ENCODE data around the gene UNC93B1.
"Not testable (repeated sequence)": the region's sequence is repeated elsewhere in the genome, so short reads cannot be mapped to it uniquely, and the experiment has no call there.

Gene UNC93B1

GRCh38 chr11:67983951-67984350 lies 19.9 kb downstream of the UNC93B1 start:
- H3K4me3 ChIP-seq (replicated peaks in 1 of 2; ENCODE audit: low read depth in 2 of 2, low read length in 2 of 2), result no peak overlapping the region
- TF ChIP-seq CTCF (IDR thresholded peaks at IDR 0.05; ENCODE audit: low read depth, low read length), result no peak
- no peak for DNase-seq (ENCODE audit: low read depth in 2 of 2)

GRCh38 chr11:67982255-67982857 lies 21.5 kb downstream of the UNC93B1 start:
- H3K4me3 ChIP-seq (replicated peaks in 1 of 2; ENCODE audit: low read depth in 2 of 2, low read length in 2 of 2); DNase-seq (ENCODE audit: low read depth in 2 of 2): not testable (repeated sequence)

DNA sequence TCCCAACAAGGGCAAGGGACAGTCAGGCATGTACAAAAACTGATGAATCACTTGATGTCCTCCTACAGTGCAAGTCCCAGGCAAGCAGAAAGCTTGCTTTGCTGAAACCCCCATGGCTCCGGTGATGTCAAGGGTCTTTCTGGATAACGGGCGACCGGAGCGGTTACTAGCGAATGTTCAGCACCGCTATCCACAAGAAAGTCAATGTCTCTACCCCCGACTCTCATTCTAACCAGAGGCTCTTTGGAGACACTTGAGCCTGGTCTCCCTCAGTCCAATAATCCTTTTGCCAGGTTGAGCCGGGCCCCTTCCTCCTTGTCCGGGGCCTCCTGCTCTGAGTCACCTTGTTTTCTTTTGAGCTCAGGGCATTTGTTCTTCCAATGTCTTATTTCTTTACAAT lies 22.7 kb downstream of the UNC93B1 start:
- not testable (repeated sequence) for H3K4me3 ChIP-seq (replicated peaks in 1 of 2; ENCODE audit: low read depth in 2 of 2, low read length in 2 of 2); DNase-seq (ENCODE audit: low read depth in 2 of 2)

DNA sequence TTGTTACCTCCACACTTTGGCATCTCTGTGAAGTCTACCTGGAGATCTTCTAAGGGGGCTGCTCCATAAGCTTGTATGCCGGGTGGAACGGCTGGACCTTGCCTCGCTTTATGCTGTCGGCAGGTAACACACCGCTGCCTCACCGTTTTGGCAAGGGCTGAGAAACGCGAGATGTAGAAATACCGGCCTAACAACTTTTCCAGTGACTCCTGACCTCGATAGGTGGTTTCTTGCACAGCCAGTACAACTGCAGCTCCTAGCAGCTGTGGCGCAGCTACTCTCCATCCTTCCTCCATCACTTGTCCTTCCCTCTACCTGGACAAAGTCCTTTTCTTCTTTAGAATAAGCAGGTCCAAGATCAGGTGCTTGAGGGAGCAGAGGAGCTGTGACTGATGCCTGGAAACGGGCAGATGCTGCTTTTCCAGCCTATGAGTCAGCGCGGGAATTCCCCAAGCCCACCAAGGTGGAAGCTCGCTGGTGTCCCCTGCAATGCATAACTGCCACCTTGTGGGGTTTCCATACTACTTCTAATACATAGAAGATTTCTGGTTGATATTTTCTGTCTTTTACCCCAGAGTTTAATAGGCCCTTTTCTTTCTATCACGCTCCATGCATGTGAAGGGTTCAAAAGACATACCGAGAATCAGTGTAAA lies 25.0 kb downstream of the UNC93B1 start:
- not testable (repeated sequence) for DNase-seq (ENCODE audit: low read depth in 2 of 2); H3K4me3 ChIP-seq (replicated peaks in 1 of 2; ENCODE audit: low read depth in 2 of 2, low read length in 2 of 2)

DNA sequence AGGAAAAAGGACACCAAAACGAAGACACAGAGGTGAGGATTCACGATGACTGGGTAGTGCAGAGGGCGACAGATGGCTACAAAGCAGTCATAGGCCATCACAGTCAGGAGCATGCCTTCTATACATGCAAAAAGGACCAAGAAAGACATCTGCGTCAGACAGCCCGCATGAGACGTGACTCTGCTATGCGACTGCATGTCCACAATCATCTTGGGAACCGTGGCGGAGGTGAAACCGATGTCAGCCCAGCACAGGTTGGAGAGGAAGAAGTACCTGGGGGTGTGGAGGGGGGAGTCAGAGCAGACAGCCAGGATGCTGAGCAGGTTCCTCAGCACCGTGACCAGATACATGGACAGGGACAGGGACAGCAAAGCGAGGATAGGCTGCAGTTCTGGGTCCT lies 29.2 kb downstream of the UNC93B1 start:
- H3K4me3 ChIP-seq (replicated peaks in 1 of 2; ENCODE audit: low read depth in 2 of 2, low read length in 2 of 2); DNase-seq (ENCODE audit: low read depth in 2 of 2): not testable (repeated sequence)

DNA sequence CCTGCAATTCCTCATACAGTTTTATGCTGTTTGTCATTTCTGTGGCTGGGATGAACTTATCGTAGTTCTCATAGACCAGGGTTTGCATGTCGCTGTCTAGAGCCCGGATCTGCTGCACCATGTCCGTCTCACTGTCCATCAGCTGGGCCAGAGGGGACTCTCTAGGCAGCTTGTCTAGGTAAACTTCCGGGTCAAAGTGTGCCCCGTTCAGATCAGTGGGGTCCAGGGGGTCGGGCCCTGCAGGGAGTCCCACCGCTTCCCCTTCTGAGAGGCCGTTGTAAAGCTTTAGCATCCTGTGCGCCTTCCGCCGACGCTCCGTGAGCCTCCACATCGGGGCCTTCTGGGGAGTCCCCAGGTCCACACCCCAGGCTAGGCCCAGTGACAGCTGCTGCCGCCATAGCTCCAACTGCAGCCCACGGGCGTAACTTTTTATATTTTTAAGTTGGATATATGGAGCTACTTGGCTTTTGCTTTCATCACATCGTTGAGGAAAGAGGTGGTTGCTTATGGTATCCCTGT lies 38.0 kb downstream of the UNC93B1 start:
- not testable (repeated sequence) for DNase-seq (ENCODE audit: low read depth in 2 of 2); H3K4me3 ChIP-seq (replicated peaks in 1 of 2; ENCODE audit: low read depth in 2 of 2, low read length in 2 of 2)

GRCh38 chr11:67964746-67965145 lies 39.2 kb downstream of the UNC93B1 start:
- not testable (repeated sequence) for DNase-seq (ENCODE audit: low read depth in 2 of 2); H3K4me3 ChIP-seq (replicated peaks in 1 of 2; ENCODE audit: low read depth in 2 of 2, low read length in 2 of 2)

DNA sequence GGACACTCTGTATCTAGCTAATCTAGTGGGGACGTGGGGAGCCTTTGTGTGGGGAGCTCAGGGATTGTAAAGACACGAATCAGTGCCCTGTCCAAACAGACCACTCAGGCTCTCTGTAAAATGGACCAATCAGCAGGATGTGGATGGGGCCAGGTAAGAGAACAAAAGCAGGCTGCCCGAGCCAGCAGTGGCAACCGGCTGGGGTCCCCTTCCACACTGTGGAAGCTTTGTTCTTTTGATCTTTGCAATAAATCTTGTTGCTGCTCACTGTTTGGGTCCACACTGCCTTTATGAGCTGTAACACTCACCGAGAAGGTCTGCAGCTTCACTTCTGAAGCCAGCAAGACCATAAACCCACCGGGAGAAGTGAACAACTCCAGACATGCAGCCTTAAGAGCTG lies 40.0 kb downstream of the UNC93B1 start:
- not testable (repeated sequence) for DNase-seq (ENCODE audit: low read depth in 2 of 2); H3K4me3 ChIP-seq (replicated peaks in 1 of 2; ENCODE audit: low read depth in 2 of 2, low read length in 2 of 2)

GRCh38 chr11:67963217-67963616 lies 40.7 kb downstream of the UNC93B1 start:
- not testable (repeated sequence) for DNase-seq (ENCODE audit: low read depth in 2 of 2)

GRCh38 chr11:67956236-67956635 lies 47.7 kb downstream of the UNC93B1 start:
- not testable (repeated sequence) for DNase-seq (ENCODE audit: low read depth in 2 of 2); H3K4me3 ChIP-seq (replicated peaks in 1 of 2; ENCODE audit: low read depth in 2 of 2, low read length in 2 of 2)

More at GRCh38 chr11:67963217-67963616, 40.7 kb downstream of the UNC93B1 start:
- not testable (repeated sequence) for H3K4me3 ChIP-seq (replicated peaks in 1 of 2; ENCODE audit: low read depth in 2 of 2, low read length in 2 of 2)

DNA sequence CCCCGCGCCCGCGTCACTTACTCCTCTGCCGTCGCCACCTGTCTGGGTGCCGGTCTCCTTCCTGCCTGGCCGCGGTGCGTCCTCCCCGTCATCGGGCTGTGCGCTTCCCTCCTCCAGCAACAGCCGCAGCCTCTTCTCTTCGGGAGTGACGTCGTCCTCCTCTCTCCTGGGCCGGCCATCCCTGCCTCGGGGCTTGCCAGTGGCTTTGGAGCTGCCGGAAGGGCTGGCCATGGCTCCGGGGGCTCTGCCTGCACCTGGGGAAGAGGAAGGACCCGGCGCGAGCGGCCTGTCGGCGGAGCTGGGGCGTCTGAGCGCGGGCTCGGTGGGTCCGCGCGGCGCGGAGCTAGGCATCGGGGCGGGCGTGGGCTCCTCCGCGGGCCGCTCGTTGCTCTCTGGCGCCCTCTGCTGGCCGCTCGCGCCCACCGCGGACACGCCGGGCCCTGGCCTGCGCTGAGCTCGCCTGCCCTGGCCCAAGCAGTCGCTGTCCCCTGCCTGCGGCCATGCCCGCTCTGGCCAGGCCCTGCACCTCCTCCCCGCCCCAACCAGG lies 48.4 kb downstream of the UNC93B1 start:
- TF ChIP-seq CTCF (IDR thresholded peaks at IDR 0.05; ENCODE audit: low read depth, low read length), result peak; percentile 34
- DNase-seq (ENCODE audit: low read depth in 2 of 2), result peak; percentile 55 to 60
- peak overlapping the region; percentile 28 to 41 for H3K4me3 ChIP-seq (replicated peaks in 1 of 2; ENCODE audit: low read depth in 2 of 2, low read length in 2 of 2)

DNA sequence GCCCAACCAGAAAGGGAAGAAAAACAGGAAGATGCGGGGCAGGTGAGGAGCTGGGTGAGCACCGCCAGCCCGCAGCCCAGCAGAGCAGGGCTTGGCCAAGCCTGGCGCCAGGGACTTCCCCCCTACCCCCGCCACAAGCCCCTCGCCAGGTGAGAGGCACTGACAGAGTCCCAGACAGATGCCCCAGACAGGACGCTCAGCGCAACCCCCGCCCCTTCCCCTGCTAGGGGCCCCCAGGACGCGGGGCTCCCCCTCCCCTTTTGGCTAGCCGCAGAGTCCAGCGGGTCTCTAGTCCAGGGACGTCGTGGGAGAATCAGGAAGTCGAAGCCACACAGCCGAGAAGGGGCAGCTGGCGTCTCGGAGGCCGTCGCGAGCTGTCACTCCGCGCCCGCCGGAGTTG lies 48.9 kb downstream of the UNC93B1 start:
- not testable (repeated sequence) for H3K4me3 ChIP-seq (replicated peaks in 1 of 2; ENCODE audit: low read depth in 2 of 2, low read length in 2 of 2); DNase-seq (ENCODE audit: low read depth in 2 of 2)

GRCh38 chr11:67954251-67954650 lies 49.6 kb downstream of the UNC93B1 start:
- DNase-seq (ENCODE audit: low read depth in 2 of 2); H3K4me3 ChIP-seq (replicated peaks in 1 of 2; ENCODE audit: low read depth in 2 of 2, low read length in 2 of 2): not testable (repeated sequence)

- not testable (repeated sequence) for H3K4me3 ChIP-seq (replicated peaks in 1 of 2; ENCODE audit: low read depth in 2 of 2, low read length in 2 of 2); DNase-seq (ENCODE audit: low read depth in 2 of 2)
These were observed 53.2 kb downstream of the UNC93B1 start for GRCh38 chr11:67950705-67951104.

- not testable (repeated sequence) for DNase-seq (ENCODE audit: low read depth in 2 of 2); H3K4me3 ChIP-seq (replicated peaks in 1 of 2; ENCODE audit: low read depth in 2 of 2, low read length in 2 of 2)
These were observed 56.1 kb downstream of the UNC93B1 start for GRCh38 chr11:67947785-67948184.

DNA sequence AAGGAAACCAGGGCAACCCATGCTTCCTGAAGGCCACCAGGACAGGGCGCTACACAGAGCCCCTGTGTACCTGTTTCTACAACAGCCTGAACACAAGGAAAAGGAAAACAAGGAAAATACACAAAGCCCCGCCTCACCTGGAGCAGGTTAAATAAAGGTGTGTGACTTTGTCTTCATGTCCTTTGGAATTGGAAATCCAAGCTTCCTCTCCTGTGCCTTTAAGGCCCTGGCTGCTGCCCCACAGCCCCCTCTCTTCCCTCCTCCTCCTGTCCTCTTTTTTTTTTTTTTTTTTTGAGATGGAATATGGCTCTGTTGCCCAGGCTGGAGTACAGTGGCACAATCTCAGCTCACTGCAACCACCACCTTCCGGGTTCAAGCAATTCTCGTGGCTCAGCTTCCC lies 57.5 kb downstream of the UNC93B1 start:
- DNase-seq (ENCODE audit: low read depth in 2 of 2); H3K4me3 ChIP-seq (replicated peaks in 1 of 2; ENCODE audit: low read depth in 2 of 2, low read length in 2 of 2): not testable (repeated sequence)

Measured in cardiac fibroblast (primary cell).